IMR-90 (cell line): ENCODE results near the gene MAPK8IP1.

ENCODE experiments used
- BHLHE40 ChIP-seq: fragments of 150-350 bp; IDR thresholded peaks from 2 replicates; pipeline ENCODE4 v1.6.1; 2016; ENCODE audit warnings: mild to moderate bottlenecking, low read depth, low read length
- CEBPB ChIP-seq: IDR thresholded peaks from 2 replicates; pipeline ENCODE4 v1.6.1; 2012; ENCODE audit warnings: low read depth, low read length, improper control_type of control experiment
- FOS ChIP-seq: fragments of 150-350 bp; IDR thresholded peaks from 2 replicates; pipeline ENCODE4 v1.6.1; 2016; ENCODE audit warnings: low read depth, low read length
- MAFK ChIP-seq: IDR thresholded peaks from 2 replicates; pipeline ENCODE4 v1.6.1; 2012; ENCODE audit warnings: low read depth, low read length, improper control_type of control experiment
- MXI1 ChIP-seq: IDR thresholded peaks from 2 replicates; pipeline ENCODE4 v1.6.1; 2012; ENCODE audit warnings: low read depth, mild to moderate bottlenecking, low read length, moderate library complexity, borderline replicate concordance
- NFE2L2 ChIP-seq: fragments of 150-350 bp; IDR thresholded peaks from 2 replicates; pipeline ENCODE4 v1.6.1; 2016; ENCODE audit warnings: low read depth, mild to moderate bottlenecking, low read length
- POLR2A ChIP-seq: IDR thresholded peaks from 2 replicates; pipeline ENCODE4 v1.6.1; 2012; ENCODE audit warnings: mild to moderate bottlenecking, low read depth, low read length
- RAD21 ChIP-seq: IDR thresholded peaks from 2 replicates; pipeline ENCODE4 v1.6.1; 2012; ENCODE audit warnings: low read length, improper control_type of control experiment
- RFX5 ChIP-seq: IDR thresholded peaks from 2 replicates; pipeline ENCODE4 v1.8.0; 2012; ENCODE audit warnings: low read depth, mild to moderate bottlenecking, low read length, moderate library complexity
- TF ChIP-seq, protein P1 (sequence below): conservative IDR thresholded peaks from 2 replicates; pipeline ENCODE4 v1.5.1; 2012; ENCODE audit warnings: mild to moderate bottlenecking, low read depth, low read length, improper control_type of control experiment
- TF ChIP-seq, protein P2 (sequence below): fragments of 150-350 bp; IDR thresholded peaks from 2 replicates; pipeline ENCODE4 v1.6.1; 2017; ENCODE audit warnings: mild to moderate bottlenecking, antibody characterized with exemption, low read length, low read depth
- TF ChIP-seq, protein P3 (sequence below): fragments of 150-350 bp; IDR thresholded peaks from 2 replicates; pipeline ENCODE4 v1.6.1; 2016; ENCODE audit warnings: low read depth, mild to moderate bottlenecking, low read length, moderate library complexity, borderline replicate concordance

DNA sequence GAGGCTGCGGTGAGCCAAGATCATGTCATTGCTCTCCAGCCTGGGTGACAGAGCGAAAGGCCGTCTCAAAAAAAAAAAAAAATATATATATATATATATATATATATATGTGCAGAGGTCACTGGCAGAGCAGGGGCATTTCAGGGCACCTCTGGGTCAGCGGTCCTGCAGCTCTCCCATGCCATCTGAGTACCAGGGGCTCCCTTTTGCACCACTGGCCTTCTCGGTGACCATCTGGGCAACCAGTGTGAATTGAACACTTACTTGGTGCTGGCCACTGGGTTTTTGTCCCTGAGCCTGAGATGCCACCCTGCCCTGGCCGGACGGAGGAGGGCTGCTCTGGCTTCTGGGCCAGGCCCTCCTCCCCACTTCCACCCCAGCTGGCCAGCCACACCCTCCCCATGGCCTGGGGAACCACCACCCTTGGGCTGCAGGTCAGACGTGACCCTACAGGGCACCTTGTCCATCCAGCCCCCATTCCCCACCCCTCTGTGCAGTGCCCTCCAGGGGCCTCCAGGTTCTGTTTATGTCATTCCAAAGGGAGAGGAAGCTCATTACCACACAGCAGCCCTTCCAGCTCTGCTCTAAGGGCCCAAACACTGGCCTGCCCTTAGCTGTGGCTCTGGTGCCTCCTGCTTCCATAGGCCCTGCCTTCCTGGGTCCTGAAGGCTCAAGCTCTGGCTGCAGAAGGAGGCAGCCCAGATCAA is 10.3 kb downstream of the MAPK8IP1 start:
- TF ChIP-seq, protein P1, sequence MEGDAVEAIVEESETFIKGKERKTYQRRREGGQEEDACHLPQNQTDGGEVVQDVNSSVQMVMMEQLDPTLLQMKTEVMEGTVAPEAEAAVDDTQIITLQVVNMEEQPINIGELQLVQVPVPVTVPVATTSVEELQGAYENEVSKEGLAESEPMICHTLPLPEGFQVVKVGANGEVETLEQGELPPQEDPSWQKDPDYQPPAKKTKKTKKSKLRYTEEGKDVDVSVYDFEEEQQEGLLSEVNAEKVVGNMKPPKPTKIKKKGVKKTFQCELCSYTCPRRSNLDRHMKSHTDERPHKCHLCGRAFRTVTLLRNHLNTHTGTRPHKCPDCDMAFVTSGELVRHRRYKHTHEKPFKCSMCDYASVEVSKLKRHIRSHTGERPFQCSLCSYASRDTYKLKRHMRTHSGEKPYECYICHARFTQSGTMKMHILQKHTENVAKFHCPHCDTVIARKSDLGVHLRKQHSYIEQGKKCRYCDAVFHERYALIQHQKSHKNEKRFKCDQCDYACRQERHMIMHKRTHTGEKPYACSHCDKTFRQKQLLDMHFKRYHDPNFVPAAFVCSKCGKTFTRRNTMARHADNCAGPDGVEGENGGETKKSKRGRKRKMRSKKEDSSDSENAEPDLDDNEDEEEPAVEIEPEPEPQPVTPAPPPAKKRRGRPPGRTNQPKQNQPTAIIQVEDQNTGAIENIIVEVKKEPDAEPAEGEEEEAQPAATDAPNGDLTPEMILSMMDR: no peak
- TF ChIP-seq CEBPB: no peak
- TF ChIP-seq MXI1: no peak
- no peak for TF ChIP-seq POLR2A
- TF ChIP-seq, protein P2, sequence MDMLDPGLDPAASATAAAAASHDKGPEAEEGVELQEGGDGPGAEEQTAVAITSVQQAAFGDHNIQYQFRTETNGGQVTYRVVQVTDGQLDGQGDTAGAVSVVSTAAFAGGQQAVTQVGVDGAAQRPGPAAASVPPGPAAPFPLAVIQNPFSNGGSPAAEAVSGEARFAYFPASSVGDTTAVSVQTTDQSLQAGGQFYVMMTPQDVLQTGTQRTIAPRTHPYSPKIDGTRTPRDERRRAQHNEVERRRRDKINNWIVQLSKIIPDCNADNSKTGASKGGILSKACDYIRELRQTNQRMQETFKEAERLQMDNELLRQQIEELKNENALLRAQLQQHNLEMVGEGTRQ: no peak
- TF ChIP-seq NFE2L2: no peak
- TF ChIP-seq, protein P3, sequence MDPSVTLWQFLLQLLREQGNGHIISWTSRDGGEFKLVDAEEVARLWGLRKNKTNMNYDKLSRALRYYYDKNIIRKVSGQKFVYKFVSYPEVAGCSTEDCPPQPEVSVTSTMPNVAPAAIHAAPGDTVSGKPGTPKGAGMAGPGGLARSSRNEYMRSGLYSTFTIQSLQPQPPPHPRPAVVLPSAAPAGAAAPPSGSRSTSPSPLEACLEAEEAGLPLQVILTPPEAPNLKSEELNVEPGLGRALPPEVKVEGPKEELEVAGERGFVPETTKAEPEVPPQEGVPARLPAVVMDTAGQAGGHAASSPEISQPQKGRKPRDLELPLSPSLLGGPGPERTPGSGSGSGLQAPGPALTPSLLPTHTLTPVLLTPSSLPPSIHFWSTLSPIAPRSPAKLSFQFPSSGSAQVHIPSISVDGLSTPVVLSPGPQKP: no peak
- no peak for TF ChIP-seq MAFK
- no peak for TF ChIP-seq FOS
- no peak for TF ChIP-seq RAD21
- TF ChIP-seq BHLHE40: no peak
- TF ChIP-seq RFX5: no peak
